ENCODE data around the gene GRK4.

GRK4 gene

GRCh38 chr4:3035674-3036073, 72.3 kb downstream of the GRK4 start:
- H3K4me3 ChIP-seq (ENCODE audit: low read depth in 1 of 2, low read length in 2 of 2) = no peak overlapping the region
- H3K27ac ChIP-seq (ENCODE audit: low read length) = no peak overlapping the region
- DNase-seq = no peak
- no peaks in the 10 kb centered on the region for H3K9me3 ChIP-seq (ENCODE audit: insufficient read depth, low read length, severe bottlenecking)
- H3K4me1 ChIP-seq (ENCODE audit: insufficient read depth, low read length) = no peaks in the 10 kb centered on the region
- no peak overlapping the region for H3K9ac ChIP-seq (ENCODE audit: low read depth, low read length)
- TF ChIP-seq CTCF (IDR thresholded peaks at IDR 0.05; ENCODE audit: borderline replicate concordance, extremely low read depth, low read length, poor library complexity, severe bottlenecking) (no peak), EZH2 (IDR thresholded peaks at IDR 0.05; ENCODE audit: borderline replicate concordance, low read depth, low read length, severe bottlenecking) (no peak)
- no peak overlapping the region for H2AFZ ChIP-seq (ENCODE audit: low read depth, low read length)
- ATAC-seq (ENCODE audit: insufficient read depth, low read depth) = no peak
- peaks cover 10% of the 10 kb centered on the region for H3K27me3 ChIP-seq (ENCODE audit: insufficient read depth, low read length, poor library complexity)
- no peaks in the 10 kb centered on the region for H3K36me3 ChIP-seq (ENCODE audit: insufficient read depth, low read length)
- H3K79me2 ChIP-seq (ENCODE audit: insufficient read depth, low read length) = no peaks in the 10 kb centered on the region
- H4K20me1 ChIP-seq (ENCODE audit: insufficient read depth, low read length) = no peaks in the 10 kb centered on the region
- H3K4me2 ChIP-seq (ENCODE audit: insufficient read depth, low read length) = no peak overlapping the region

DNA sequence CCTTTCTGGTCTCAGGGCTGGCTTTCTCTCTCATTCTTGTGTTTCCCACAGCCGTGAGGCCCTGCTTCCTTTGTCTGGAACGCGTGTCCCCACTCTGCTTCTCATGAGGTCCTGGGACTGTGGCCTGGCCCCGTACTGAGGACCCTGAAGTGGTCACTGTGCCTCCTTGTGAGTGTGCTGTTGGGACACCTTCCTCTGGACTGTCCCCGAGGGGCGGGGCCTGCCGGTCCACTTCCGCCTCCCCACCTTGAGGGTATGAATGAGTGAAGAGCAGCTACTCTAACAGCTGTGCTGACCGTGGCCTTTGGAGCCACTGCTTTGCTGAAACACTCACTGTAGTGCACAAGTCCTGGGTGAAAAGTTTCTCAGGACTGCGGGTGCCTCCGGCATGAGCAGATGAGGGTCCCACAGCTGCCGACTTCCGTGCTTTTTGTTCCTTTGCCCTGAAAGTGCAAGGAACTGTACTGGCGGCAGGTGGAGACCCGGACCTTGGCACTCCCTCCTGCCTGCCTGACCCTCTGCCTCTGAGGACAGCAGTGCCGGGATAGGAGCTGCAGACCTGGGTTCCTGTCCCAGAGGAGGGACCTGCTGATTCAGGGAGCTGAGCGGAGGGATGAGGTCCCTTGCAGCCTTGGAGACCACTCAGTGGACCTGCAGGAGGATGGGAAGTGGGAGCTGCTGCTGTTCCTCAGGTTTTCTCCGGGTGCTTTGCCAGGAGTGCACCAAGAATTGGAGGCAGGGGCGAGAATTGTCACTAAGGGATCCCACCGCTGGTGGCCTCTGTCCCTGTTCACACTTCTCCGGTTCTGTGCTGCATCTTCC, 73.0 kb downstream of the GRK4 start:
- no peak overlapping the region for H2AFZ ChIP-seq (ENCODE audit: low read depth, low read length)
- ATAC-seq (ENCODE audit: insufficient read depth, low read depth) = no peak
- TF ChIP-seq EZH2 (IDR thresholded peaks at IDR 0.05; ENCODE audit: borderline replicate concordance, low read depth, low read length, severe bottlenecking) (no peak), CTCF (IDR thresholded peaks at IDR 0.05; ENCODE audit: borderline replicate concordance, extremely low read depth, low read length, poor library complexity, severe bottlenecking) (no peak)
- H3K9ac ChIP-seq (ENCODE audit: low read depth, low read length) = no peak overlapping the region
- H3K36me3 ChIP-seq (ENCODE audit: insufficient read depth, low read length) = no peaks in the 10 kb centered on the region
- H3K27ac ChIP-seq (ENCODE audit: low read length) = no peak overlapping the region
- H4K20me1 ChIP-seq (ENCODE audit: insufficient read depth, low read length) = no peaks in the 10 kb centered on the region
- H3K79me2 ChIP-seq (ENCODE audit: insufficient read depth, low read length) = no peaks in the 10 kb centered on the region
- H3K27me3 ChIP-seq (ENCODE audit: insufficient read depth, low read length, poor library complexity) = peaks cover 17% of the 10 kb centered on the region
- no peaks in the 10 kb centered on the region for H3K9me3 ChIP-seq (ENCODE audit: insufficient read depth, low read length, severe bottlenecking)
- no peak for DNase-seq
- H3K4me1 ChIP-seq (ENCODE audit: insufficient read depth, low read length) = no peaks in the 10 kb centered on the region
- no peak overlapping the region for H3K4me3 ChIP-seq (ENCODE audit: low read depth in 1 of 2, low read length in 2 of 2)
- H3K4me2 ChIP-seq (ENCODE audit: insufficient read depth, low read length) = no peak overlapping the region

- DNase-seq = no peak
- peaks cover 28% of the 10 kb centered on the region for H3K27me3 ChIP-seq (ENCODE audit: insufficient read depth, low read length, poor library complexity)
- TF ChIP-seq EZH2 (IDR thresholded peaks at IDR 0.05; ENCODE audit: borderline replicate concordance, low read depth, low read length, severe bottlenecking) (no peak), CTCF (IDR thresholded peaks at IDR 0.05; ENCODE audit: borderline replicate concordance, extremely low read depth, low read length, poor library complexity, severe bottlenecking) (no peak)
- H3K27ac ChIP-seq (ENCODE audit: low read length) = no peak overlapping the region
- peak overlapping the region; percentile 12; the same call in 1 of the 2 replicates for H3K4me2 ChIP-seq (ENCODE audit: insufficient read depth, low read length)
- H3K79me2 ChIP-seq (ENCODE audit: insufficient read depth, low read length) = no peaks in the 10 kb centered on the region
- no peaks in the 10 kb centered on the region for H3K9me3 ChIP-seq (ENCODE audit: insufficient read depth, low read length, severe bottlenecking)
- H2AFZ ChIP-seq (ENCODE audit: low read depth, low read length) = no peak overlapping the region
- H3K36me3 ChIP-seq (ENCODE audit: insufficient read depth, low read length) = no peaks in the 10 kb centered on the region
- H4K20me1 ChIP-seq (ENCODE audit: insufficient read depth, low read length) = no peaks in the 10 kb centered on the region
- ATAC-seq (ENCODE audit: insufficient read depth, low read depth) = no peak
- no peaks in the 10 kb centered on the region for H3K4me1 ChIP-seq (ENCODE audit: insufficient read depth, low read length)
- no peak overlapping the region for H3K9ac ChIP-seq (ENCODE audit: low read depth, low read length)
- H3K4me3 ChIP-seq (ENCODE audit: low read depth in 1 of 2, low read length in 2 of 2) = no peak overlapping the region
Observed at GRCh38 chr4:3037957-3038461, 74.6 kb downstream of the GRK4 start.

Measured in DND-41 (cell line).